GM12874 (cell line): Measurements from ENCODE around the gene TMEM109.

ENCODE experiments used
- TF ChIP-seq, protein P1 (sequence below): IDR thresholded peaks from 2 replicates; pipeline ENCODE4 v1.5.1; 2011; ENCODE audit warnings: low read depth, mild to moderate bottlenecking, control low read depth, low read length, moderate library complexity; ENCODE audit not compliant: insufficient read depth

The TMEM109 gene

DNA sequence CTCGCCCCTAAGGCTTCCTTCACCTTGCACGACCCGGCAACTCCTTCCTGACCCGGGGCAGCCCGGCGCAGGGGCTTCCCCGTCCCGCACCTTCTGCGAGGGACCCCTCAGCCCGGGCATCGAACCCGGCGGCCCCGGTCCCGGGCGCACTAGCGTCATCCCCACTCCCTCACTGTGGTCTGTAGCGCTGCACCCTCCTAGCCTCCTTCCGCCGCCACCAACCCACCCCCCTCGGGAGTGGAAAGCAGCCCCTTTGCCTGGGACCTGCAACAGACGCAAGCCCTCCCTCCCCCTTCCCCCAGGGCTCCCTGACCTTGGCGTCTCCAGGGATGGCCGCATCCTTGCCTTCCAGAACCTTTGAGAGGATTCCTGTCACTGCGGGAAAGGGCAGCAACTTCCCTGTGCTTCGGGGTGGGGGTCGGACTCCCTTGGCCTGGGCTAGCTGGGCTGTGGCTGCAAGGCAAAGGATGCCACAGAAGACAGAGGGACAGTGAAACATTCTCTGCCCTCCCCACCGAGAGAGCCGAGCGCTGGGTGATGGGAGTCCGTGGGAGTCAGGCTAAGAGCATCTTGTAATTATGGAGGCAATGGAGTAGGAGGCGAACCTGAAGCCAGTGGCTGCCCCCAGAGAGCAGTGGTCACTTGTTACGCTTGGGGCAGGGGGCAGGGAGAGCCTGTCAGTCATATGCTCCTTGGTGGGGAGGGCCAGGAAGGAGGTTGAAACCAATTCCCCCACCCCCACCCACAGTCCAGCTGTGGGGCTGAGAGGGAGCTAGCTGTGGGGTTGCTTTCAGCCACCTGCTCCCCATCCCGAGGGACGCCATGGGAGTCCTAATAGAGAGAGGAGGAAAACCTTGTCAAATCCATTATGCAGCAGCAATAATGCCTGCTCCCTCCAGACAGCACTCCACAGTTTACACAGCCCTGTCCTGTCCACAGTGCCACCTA is 11.2 kb downstream of the TMEM109 start:
- TF ChIP-seq, protein P1, sequence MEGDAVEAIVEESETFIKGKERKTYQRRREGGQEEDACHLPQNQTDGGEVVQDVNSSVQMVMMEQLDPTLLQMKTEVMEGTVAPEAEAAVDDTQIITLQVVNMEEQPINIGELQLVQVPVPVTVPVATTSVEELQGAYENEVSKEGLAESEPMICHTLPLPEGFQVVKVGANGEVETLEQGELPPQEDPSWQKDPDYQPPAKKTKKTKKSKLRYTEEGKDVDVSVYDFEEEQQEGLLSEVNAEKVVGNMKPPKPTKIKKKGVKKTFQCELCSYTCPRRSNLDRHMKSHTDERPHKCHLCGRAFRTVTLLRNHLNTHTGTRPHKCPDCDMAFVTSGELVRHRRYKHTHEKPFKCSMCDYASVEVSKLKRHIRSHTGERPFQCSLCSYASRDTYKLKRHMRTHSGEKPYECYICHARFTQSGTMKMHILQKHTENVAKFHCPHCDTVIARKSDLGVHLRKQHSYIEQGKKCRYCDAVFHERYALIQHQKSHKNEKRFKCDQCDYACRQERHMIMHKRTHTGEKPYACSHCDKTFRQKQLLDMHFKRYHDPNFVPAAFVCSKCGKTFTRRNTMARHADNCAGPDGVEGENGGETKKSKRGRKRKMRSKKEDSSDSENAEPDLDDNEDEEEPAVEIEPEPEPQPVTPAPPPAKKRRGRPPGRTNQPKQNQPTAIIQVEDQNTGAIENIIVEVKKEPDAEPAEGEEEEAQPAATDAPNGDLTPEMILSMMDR, result no peak

DNA sequence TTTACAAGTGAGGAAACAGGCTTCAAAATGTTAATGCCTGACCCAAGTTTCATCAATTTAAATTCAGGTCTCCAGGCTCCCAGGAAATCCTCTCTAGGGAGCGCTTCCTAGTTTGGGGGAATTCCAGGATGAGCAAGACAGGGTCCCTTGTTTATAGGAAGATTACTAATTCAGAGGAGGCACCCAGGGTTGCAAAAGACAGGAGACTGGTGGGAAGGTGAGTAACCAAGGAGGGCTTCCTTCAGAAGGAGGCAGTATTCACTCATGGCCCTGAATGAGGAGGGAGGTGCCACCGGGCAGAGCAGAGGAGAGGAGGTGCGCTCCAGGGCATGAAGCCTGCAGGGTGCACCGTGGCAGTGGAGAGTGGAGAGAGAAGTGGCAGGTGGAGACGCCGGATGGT is 11.9 kb downstream of the TMEM109 start:
- TF ChIP-seq, protein P1, result no peak

DNA sequence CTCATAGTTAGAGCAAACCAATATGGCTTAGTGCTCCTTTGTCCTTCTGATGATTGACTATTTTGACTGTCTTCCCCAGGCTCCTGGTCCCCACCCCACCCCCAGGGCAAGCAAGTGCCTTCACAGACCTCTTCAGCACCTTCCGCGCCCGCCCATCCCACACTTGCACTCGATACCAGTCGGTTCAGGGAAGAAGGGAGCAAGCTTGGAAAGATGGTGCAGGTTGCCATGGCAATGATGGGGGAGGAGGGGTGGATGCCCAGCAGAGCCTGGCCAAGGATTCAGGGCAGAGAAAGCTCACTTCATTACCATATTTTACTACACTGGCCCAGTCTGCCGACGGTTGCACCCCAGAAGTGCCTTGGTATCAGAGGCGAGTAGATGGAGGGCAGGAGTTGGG is 12.5 kb downstream of the TMEM109 start:
- TF ChIP-seq, protein P1, result no peak

DNA sequence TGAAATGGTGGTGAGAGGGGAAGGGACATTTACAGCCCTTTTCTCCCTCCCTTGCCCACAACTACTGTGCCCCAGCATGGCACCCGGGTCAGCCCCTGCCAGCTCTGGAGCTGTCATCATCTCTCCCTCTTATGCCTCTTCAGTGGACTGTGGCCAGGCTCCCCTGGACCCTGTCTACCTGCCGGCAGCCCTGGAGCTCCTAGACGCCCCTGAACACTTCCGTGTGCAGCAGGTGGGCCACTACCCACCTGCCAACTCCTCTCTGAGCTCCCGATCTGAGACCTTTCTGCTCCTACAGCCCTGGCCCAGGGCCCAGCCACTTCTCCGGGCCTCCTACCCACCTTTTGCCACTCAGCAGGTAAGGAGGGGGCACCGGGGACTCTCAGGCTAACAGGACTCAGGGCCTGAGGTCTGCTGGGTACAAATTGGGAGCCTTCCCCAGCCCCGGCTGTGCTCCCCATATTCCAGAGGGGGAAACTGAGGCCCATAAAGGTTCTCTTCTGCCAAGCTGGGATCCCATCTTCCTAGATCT is 13.2 kb downstream of the TMEM109 start:
- TF ChIP-seq, protein P1, result no peak

DNA sequence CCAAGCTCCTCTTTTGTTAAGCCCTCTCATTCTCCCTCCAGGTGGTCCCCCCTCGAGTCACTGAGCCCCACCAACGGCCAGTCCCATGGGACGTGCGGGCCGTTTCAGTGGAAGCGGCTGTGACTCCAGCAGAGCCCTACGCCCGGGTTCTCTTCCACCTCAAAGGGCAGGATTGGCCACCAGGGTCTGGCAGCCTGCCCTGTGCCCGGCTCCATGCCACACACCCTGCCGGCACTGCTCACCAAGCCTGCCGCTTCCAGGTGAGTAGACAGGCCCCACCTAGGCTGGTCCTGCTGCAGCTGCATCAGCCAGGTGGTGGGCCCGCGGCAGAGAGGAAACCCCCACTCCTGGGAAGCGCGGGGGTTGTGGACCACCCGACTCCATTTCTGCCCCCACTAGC is 13.6 kb downstream of the TMEM109 start:
- TF ChIP-seq, protein P1, result no peak

DNA sequence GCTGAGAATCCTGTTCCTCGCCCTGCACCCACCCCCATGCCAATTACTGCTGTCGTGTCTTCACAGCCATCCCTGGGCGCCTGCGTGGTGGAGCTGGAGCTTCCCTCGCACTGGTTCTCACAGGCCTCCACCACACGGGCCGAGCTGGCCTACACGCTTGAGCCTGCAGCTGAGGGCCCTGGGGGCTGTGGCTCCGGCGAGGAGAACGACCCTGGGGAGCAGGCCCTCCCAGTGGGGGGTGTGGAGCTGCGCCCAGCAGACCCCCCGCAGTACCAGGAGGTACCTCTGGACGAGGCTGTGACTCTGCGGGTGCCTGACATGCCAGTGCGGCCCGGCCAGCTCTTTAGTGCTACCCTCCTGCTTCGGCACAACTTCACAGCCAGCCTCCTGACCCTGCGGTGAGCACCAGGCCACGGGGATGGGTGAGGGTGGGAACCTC is 14.6 kb downstream of the TMEM109 start:
- TF ChIP-seq, protein P1, result no peak

DNA sequence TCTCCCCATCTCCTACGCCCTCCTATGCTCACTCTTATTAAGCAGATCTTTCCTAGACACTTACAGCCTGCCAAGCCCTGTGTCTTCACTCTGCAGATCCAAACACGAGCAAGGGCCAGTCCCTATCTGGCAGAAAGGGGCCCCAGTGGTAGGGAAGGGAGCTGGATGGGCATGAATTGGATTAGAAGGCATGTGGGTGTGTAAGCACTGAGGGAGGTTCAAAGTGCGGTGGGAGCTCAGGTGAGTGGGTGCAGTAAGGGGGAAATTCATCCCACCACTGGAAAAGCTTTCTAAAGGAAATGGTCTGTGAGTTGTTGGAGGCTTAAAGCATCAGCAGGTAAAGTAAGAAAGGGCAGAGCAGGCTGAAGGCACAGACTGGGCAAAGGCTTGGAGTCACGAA is 15.8 kb downstream of the TMEM109 start:
- TF ChIP-seq, protein P1, result no peak
